Measurements from ENCODE around the gene HEBP1.

Gene HEBP1

DNA sequence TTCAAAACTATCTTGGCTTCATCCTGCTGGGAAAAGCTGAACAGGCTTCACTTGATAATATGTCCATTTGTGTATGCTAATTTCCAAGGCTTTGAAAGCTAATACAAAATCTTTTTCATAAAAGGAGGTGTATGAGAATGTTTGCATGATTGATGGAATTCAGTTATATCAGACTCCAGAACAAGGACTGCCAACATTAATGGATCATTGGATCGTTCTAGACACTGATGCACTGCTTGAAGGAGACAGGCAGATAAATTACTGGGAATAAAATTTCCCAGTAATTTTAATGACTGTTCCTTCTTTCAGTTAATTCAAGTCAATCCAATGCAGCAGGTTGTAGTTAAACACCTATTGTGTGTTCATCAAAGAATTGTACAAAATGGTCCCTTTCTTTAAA is 48.6 kb downstream of the HEBP1 start:
- DNase-seq (ENCODE audit: low read depth): no peak

DNA sequence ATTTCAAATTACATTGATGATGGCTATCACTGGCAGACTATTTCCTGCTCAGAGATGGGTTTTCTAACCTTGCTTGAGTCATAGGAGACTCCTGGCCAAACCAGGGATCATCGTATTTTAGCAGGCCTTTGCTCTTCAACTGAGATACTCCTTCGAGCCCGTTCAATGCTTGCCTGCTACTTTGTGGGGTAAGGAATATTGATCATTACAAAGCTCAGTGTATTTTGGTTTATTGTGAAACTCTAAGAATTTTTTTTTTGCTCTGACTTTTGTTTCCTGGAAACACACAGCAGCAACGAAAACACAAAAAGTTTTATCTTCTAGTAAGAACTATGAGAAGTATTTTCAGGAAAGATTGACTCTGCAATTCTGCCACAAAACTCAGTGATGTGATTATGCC is 52.2 kb downstream of the HEBP1 start:
- no peak for DNase-seq (ENCODE audit: low read depth)

DNA sequence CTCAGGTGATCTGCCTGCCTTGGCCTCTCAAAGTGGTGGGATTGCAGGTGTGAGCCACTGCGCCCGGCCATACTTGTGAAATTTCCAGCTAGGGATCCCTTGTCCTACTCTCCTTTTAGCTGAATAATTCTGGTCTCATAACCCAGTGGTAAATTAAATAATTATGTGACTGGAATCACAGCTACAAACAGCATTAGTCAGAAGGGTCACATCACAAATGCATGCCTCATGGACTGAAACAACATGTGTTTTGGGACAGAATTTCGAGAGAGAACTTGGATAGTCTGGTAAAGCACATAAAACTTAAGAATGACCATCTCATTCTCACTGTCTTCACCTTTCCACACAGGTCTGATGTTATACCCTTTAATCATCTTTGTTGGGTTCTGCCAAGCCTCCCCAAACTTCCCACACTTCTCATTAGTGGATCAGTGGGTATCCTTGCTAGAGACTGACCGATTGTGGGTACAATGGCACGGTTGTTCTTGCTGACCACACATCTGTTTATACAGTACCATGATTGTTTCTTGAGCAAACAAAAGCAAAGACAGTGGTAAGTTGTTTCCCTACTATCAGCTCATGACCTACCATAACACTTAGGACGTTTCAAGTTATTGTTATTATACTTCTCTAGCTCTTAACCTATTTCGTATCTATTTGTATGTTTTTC is 53.2 kb downstream of the HEBP1 start:
- no peak for DNase-seq (ENCODE audit: low read depth)

DNA sequence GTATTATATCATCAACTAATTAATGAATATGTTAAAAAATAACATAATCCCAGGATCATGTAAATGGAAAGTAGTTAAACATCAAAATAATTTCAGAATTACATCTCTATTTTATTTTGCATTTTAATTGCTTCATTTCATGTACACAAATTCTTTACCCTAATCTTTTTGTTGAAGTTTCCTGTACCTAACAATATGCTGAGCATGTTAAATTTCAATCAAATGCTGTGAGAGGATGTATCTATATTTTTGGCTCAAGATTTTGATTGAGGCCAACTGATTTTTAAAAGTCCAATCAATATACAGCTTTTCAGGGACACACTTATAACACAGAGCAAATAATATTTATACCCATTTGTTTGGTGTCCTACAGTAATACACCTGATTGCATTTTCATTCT is 54.5 kb downstream of the HEBP1 start:
- DNase-seq (ENCODE audit: low read depth): no peak

DNA sequence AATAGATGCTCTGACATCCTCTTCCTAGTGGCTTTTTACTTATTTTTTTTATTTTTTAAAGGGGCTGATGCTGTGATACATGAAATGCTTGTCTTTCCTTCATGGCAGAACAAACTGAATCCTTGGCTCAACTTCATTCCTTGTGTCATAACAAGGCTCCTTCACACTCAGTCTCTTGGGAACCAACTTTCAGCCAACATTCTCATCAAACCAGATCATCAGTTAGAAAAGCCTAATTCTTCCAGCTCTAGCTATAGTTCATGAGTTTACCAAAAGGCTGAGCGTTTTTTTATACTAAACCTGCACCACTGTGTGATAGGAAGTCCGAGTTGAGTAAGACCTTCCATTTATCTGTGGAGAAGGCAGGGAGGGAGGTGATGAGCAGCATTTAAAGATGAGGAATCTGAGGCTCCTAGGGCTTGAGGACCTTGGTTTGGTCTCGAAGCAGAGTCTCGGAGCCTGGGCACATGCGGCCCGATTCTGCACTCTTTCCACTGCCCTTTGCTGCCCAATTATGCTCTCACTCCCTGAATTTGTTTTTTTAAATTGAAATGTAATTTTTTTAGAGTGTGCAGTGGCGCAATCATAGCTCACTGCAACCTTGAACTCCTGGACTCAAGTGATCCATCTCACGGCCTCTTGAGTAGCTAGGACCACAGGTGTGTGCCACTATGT is 56.3 kb downstream of the HEBP1 start:
- no peak for DNase-seq (ENCODE audit: low read depth)

DNA sequence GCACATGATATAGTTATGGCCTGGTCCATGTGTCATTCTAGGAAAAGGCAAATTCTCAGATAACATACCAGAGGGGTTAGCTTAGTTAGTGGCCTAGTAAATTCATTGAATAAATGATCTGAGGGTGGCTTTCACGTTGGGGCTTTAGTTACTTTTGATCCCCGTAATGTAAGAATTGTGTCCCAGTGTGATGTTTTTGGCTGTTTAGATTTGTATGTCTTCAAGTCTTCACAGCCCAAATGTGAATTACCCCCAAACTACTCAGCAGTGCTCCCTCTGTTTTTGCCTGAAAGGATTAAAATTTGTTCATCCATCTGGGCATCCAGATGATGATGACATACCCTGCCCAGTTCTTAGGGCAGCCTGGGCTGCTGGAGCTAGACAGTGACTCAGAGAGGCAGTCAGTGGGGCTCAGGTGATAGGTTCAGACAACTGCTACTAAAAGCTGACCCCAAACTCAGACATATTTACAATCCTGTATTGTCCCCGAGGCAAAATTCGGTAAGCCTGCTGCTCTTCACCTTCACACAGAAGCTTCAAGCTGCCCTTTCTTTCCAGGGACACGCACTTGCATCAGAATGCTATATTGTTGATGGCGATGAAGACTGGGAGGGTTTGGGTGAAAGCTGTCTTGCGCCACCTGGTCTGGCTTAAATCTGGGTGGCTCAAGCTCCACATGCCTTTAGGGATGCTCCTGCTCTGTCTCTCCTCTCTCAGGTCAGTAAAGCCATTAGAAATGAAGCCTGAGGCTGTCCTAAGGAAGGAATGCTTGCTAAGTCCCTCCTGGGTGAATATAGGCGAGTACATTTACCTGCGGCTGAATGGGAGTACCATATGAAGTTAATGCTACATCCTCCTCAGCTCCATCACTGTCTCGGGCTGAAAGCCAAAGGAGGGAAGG is 58.4 kb downstream of the HEBP1 start:
- DNase-seq (ENCODE audit: low read depth): peak; percentile 45

DNA sequence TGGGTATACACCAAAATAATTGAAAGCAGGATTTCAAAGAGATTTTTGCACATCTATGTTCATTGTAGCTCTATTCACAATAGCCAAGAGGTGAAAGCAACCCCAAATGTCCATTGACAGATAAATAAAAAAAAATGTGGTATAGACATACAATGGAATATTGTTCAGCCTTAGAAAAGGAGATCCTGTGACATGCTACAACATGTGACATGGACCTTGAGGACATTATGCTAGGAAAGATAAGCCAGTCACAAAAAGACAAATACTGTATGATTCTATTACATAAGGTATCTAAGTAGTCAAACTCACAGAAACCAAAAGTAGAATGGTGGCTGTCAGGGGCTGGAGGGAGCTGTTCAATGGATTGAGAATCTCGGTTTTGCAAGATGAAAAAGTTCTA is 60.2 kb downstream of the HEBP1 start:
- DNase-seq (ENCODE audit: low read depth): no peak

DNA sequence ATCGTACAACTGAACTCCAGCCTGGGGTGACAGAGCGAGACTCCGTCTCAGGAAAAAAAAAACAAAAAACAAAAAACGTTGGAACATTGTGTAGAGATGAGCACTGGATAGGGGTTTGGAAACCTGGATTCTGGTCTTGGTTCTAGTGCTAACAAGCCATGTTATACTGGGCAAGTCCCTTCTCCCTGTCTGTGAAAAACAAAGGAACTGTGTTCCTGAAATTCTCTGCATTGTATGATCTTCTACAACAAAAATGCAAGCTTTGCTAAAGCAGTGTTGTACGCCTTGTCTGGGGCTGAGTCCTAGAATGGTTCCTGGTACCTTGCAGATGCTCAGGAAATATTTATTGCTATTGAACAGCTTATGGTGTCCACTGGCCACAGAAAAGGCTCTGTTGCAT is 61.5 kb downstream of the HEBP1 start:
- no peak for DNase-seq (ENCODE audit: low read depth)

DNA sequence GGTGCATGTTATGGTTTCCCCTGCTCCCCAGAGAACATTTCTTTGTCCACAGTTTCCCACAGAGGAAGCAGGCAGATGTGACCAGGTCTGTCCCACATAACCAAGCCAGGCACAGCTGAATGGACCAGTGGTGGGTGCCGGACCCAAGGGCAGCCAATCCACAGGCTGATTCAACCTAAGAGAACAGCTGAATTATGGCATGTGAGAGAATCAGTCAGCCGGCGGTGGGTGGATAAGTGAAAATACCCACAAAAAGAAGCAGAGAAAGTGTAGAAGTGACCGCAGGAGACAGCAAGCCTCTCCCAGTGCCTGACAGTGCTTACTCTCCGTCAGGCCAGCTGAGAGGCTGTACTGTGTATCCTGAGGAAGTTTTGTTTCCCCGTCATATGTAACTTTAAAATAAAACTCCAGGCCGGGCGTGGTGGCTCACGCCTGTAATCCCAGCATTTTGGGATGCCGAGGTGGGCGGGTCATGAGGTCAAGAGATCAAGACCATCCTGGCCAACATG is 63.0 kb downstream of the HEBP1 start:
- no peak for DNase-seq (ENCODE audit: low read depth)

DNA sequence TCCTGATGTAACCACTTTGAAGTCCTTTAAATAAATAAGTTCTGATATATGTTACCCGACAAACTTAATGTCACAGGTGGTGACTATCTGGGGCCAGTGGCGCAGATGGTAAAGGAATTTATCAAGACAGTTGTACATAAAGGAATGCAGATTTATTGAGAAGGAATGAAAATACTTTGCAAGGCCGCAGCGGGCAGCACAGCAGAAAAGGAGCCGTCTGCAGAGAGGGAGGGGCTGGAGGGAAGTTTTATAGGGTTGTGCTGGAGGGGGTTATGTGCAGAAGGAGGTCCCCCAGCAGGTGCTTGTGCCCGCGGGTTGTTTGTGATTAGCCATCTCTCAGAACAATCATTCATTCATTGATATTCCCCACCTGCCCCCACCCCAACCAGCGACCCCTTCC is 65.5 kb downstream of the HEBP1 start:
- no peak for DNase-seq (ENCODE audit: low read depth)

DNA sequence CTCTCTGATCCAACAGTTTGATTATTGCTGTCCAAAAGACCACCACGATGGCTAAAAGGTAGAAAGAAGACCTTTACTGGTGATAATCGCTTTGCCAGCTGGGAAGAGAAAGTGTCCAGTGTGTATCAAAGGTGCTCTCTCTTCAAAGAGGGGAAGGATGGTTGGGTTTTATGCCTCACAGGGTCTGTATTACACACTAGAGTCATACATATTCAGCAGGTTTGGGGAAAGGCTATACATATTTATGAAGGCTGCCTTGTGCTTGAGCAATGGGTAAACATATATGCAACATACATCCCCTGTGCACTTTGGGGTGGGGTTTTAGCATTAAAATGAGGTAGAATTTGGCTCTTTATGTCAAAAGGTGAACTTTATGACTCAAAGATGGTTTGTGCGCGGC is 66.3 kb downstream of the HEBP1 start:
- DNase-seq (ENCODE audit: low read depth): no peak

DNA sequence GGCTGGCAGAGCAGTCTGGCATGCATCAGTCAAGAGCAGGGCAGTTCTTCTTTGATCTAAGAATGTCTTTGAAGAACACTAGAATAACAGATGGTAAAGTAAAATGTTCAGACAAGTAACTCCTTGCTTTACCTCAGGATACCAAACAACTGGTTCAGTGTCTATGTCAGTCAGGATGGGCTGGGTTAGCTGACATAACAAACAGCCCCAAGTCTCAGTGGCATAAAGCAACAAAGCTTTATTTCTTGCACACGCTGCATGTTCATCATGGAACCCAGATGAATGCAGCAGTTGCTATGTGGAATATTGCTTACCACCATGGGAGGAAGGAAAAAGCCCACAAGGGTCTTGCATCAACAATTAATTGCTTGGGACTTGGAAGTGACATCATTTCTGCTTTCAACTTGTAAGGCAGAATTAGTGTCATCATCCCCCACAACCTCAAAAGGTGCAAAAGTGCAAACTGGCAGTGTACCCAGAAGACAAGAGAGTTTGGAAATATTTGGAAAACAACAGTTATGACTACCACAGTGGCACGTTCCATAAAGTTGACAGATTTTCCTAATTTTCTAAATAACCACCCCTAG is 69.3 kb downstream of the HEBP1 start:
- DNase-seq (ENCODE audit: low read depth): no peak

DNA sequence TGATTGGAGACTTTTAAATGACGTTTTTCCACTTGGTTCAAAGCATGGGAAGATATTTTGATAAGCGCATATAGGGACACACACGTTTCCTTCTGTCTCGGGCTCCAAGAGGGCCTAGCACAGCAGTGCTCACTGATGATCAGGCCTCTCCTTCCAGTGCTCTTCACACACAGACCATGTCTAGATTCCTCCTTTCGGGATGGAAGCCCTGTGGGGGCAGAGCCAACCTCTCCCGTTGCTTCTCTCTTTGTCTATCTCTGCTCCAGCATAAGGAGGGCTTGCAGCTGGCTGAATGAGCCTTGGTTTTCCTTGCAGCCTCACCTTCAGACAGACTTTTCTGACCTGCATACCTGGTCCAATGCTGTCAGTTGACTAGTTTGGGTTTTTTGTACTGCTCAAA is 70.4 kb downstream of the HEBP1 start:
- no peak for DNase-seq (ENCODE audit: low read depth)

DNA sequence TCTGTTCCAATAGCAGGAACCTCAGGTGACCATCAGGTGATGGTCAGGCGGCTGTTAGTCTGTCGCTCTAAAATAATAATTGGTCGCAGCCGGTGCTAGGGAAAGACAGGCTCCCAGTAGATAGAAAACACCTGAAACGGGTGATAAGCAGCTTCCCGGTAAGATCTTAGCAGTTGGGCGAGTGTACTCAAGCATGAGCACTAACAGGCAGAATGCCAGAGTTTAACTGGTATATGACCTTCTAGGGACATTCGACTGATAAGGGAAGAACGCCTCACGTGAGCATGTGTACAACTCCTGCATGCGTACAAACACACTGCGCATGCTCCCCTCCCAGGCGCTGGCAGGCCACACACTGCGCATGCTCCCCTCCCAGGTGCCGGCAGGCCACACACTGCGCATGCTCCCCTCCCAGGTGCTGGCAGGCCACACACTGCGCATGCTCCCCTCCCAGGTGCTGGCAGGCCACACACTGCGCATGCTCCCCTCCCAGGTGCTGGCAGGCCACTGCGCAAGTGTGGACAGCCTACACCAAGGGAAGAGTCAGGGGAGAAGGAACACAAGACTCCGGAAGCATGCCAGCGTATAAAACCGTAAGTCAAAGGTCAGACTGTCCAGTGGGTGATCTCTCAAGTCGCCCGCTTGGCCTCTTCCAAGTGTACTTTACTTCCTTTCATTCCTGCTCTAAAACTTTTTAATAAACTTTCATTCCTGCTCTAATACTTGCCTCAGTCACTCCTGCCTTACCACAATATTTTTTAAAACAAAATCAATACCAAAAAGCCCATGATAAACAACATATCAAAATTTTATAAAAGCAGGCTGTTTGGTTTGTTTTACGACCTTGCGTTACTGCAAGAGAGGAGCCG is 72.6 kb downstream of the HEBP1 start:
- DNase-seq (ENCODE audit: low read depth): peak; percentile 61

DNA sequence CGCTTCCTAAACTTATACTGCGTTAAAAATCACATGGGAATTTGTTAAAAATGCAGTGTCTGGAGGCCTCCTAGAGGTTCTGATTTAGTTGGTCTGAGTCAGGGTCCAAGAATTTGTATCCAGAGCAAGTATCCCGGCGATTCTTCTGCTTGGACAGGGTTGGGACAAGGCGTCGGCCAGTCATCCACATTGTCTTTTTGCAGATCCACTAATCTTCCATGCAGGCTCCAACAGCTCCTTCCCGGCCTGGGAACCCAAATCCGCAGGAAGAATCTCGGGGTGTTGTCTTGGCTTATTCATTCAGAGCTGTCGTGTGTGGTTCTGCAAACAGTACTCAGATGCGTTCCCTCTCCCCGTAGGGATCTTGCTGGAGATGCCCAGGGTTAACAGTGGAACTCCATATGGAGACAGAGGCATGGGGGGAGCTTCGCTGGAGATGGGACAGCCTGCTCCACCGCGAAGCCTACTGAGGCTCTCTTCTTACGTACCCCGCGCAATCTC is 73.4 kb downstream of the HEBP1 start:
- DNase-seq (ENCODE audit: low read depth): no peak

DNA sequence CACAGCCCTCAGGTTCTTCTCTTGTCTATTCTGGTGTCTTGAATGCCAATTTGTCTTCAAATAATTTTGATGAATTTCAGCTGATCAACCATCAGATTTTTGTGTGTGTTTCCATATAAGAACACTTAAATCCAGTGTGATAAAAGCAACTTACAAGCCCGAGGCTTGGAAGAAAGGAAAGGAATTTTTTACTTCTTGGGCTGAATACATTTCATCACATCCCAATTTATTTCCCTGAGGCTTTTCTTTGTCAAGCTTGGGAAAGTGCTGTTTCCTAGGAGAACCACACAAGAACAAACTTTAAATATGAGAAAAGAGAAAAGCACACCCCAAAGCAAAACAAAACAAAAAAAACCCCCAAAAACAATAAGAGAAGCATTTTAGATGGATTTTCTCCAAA is 74.7 kb downstream of the HEBP1 start:
- DNase-seq (ENCODE audit: low read depth): no peak
